Measurements from ENCODE around the gene TRPM7. TPM values are rescaled to one million over a fixed set of nuclear protein-coding genes. Genes with fewer than 3 reads are reported as not detected.
"Not testable (repeated sequence)": the region's sequence is repeated elsewhere in the genome, so short reads cannot be mapped to it uniquely, and the experiment has no call there.

The TRPM7 gene
- polyA plus RNA-seq, 4 donors, result 39.2 to 53.4 (median 45.7) TPM

- no peak for DNase-seq (ENCODE audit: low read depth in 4 of 4, low spot score in 3 of 4)
Measured at GRCh38 chr15:50669611-50670010, 17.0 kb downstream of the TRPM7 start.

GRCh38 chr15:50665938-50666337 is 20.7 kb downstream of the TRPM7 start:
- no peak for DNase-seq (ENCODE audit: low read depth in 4 of 4, low spot score in 3 of 4)

GRCh38 chr15:50655555-50655954 is 31.0 kb downstream of the TRPM7 start:
- DNase-seq (ENCODE audit: low read depth in 4 of 4, low spot score in 3 of 4), result no peak

GRCh38 chr15:50653156-50653743 is 33.3 kb downstream of the TRPM7 start:
- DNase-seq (ENCODE audit: low read depth in 4 of 4, low spot score in 3 of 4), result no peak

GRCh38 chr15:50652671-50653070 is 33.9 kb downstream of the TRPM7 start:
- DNase-seq (ENCODE audit: low read depth in 4 of 4, low spot score in 3 of 4), result no peak

- DNase-seq (ENCODE audit: low read depth in 4 of 4, low spot score in 3 of 4), result no peak
Measured at GRCh38 chr15:50641318-50641717, 45.3 kb downstream of the TRPM7 start.

GRCh38 chr15:50636146-50636545 is 50.5 kb downstream of the TRPM7 start:
- DNase-seq (ENCODE audit: low read depth in 4 of 4, low spot score in 3 of 4), result no peak

- no peak for DNase-seq (ENCODE audit: low read depth in 4 of 4, low spot score in 3 of 4)
Measured at GRCh38 chr15:50633653-50634052, 52.9 kb downstream of the TRPM7 start.

- DNase-seq (ENCODE audit: low read depth in 4 of 4, low spot score in 3 of 4), result no peak
Measured at GRCh38 chr15:50628421-50628820, 58.2 kb downstream of the TRPM7 start.

GRCh38 chr15:50627351-50628055 is 59.1 kb downstream of the TRPM7 start:
- no peak for DNase-seq (ENCODE audit: low read depth in 4 of 4, low spot score in 3 of 4)

GRCh38 chr15:50624616-50625168 is 61.9 kb downstream of the TRPM7 start:
- DNase-seq (ENCODE audit: low read depth in 4 of 4, low spot score in 3 of 4), result peak; percentile 7 to 22 (median 11)

- DNase-seq (ENCODE audit: low read depth in 4 of 4, low spot score in 3 of 4), result not testable (repeated sequence)
Measured at GRCh38 chr15:50622361-50622943, 64.1 kb downstream of the TRPM7 start.

GRCh38 chr15:50616960-50617359 is 69.6 kb downstream of the TRPM7 start:
- DNase-seq (ENCODE audit: low read depth in 4 of 4, low spot score in 3 of 4), result not testable (repeated sequence)

- DNase-seq (ENCODE audit: low read depth in 4 of 4, low spot score in 3 of 4), result not testable (repeated sequence)
Measured at GRCh38 chr15:50616554-50616953, 70.0 kb downstream of the TRPM7 start.

- DNase-seq (ENCODE audit: low read depth in 4 of 4, low spot score in 3 of 4), result no peak
Measured at GRCh38 chr15:50613600-50613999, 73.0 kb downstream of the TRPM7 start.

GRCh38 chr15:50607129-50607528 is 79.5 kb downstream of the TRPM7 start:
- DNase-seq (ENCODE audit: low read depth in 4 of 4, low spot score in 3 of 4), result no peak

GRCh38 chr15:50605462-50605861 is 81.1 kb downstream of the TRPM7 start:
- DNase-seq (ENCODE audit: low read depth in 4 of 4, low spot score in 3 of 4), result no peak

- not testable (repeated sequence) for DNase-seq (ENCODE audit: low read depth in 4 of 4, low spot score in 3 of 4)
Measured at GRCh38 chr15:50602028-50602427, 84.6 kb downstream of the TRPM7 start.

GRCh38 chr15:50594311-50594710 is 92.3 kb downstream of the TRPM7 start:
- no peak for DNase-seq (ENCODE audit: low read depth in 4 of 4, low spot score in 3 of 4)

- no peak for DNase-seq (ENCODE audit: low read depth in 4 of 4, low spot score in 3 of 4)
Measured at GRCh38 chr15:50593761-50594160, 92.8 kb downstream of the TRPM7 start.

- no peak for DNase-seq (ENCODE audit: low read depth in 4 of 4, low spot score in 3 of 4)
Measured at GRCh38 chr15:50590288-50590687, 96.3 kb downstream of the TRPM7 start.

GRCh38 chr15:50577492-50577891 is 109.1 kb downstream of the TRPM7 start:
- DNase-seq (ENCODE audit: low read depth in 4 of 4, low spot score in 3 of 4), result no peak

All from right renal pelvis (tissue), 4 donors.